Transverse colon (tissue), 4 donors: ENCODE measurements around the gene CUL7. TPM values are rescaled to one million over a fixed set of nuclear protein-coding genes. Genes with fewer than 3 reads are reported as not detected.
"Not testable (repeated sequence)": the region's sequence is repeated elsewhere in the genome, so short reads cannot be mapped to it uniquely, and the experiment has no call there.

ENCODE experiments used
- DNase-seq: peaks from one replicate; pipeline ENCODE4 v3.0.0-alpha.2; 2019
- H3K27ac ChIP-seq, 4 donors: fragments of 200-600 bp; sonication (generic); 2 replicates each; pipeline ENCODE4 v1.5.1; 2016 to 2018; ENCODE audit warnings: inconsistent platforms in 4 of 4
- H3K27me3 ChIP-seq: fragments of 200-600 bp; sonication (generic); 2 replicates; pipeline ENCODE4 v1.5.1; 2017; ENCODE audit warnings: inconsistent platforms
- H3K36me3 ChIP-seq, 4 donors: fragments of 200-600 bp; sonication (generic); 2 replicates each; pipeline ENCODE4 v1.5.1; 2017 to 2019; ENCODE audit warnings: inconsistent platforms in 4 of 4
- H3K4me1 ChIP-seq, 4 donors: fragments of 200-600 bp; sonication (generic); 2 replicates each; pipeline ENCODE4 v1.5.1; 2017 to 2020; ENCODE audit warnings: inconsistent platforms in 4 of 4
- H3K4me3 ChIP-seq, 4 donors: fragments of 200-600 bp; sonication (generic); 1 replicate in 1 of 4; 2 replicates in 3 of 4; pipeline versions ENCODE4 v1.5.1 to v1.6.1; 2017 to 2019; ENCODE audit warnings: inconsistent platforms in 4 of 4
- H3K9me3 ChIP-seq, 2 donors: fragments of 200-600 bp; sonication (generic); 2 replicates each; pipeline ENCODE4 v1.5.1; 2017 to 2019; ENCODE audit warnings: inconsistent platforms in 2 of 2
- EP300 ChIP-seq: sonication (generic); formaldehyde crosslinking; IDR thresholded peaks from one replicate; pipeline ENCODE4 v1.6.1; 2017; ENCODE audit warnings: antibody characterized with exemption, low read depth
- POLR2A ChIP-seq: fragments of 450-650 bp; IDR thresholded peaks from one replicate; pipeline ENCODE4 v1.6.1; 2016; ENCODE audit warnings: antibody characterized with exemption, mild to moderate bottlenecking, moderate library complexity
- POLR2AphosphoS5 ChIP-seq, 3 donors: sonication (generic); formaldehyde crosslinking; IDR thresholded peaks; one replicate each; pipeline ENCODE4 v1.6.1; 2016; ENCODE audit warnings: antibody characterized with exemption in 3 of 3
- WGBS, 2 donors: methylation state at CpG; one replicate each; pipeline ENCODE4 v1.1.5; 2018; ENCODE audit warnings: low coverage in 1 of 2; 5-methylcytosine and 5-hydroxymethylcytosine counted together
- in situ Hi-C, 4 donors: fragments of 200-750 bp; cut with MboI; loops; one replicate each; pipeline versions ENCODE4 v1.15.0 to v1.15.1; 2017; ENCODE audit warnings: low sequenced_read_pairs in 3 of 4, low pct_ligation_motif_present in 1 of 4, low pct_unique_long_range_greater_than_20kb in 1 of 4
- intact Hi-C: fragments of 100-400 bp; cut with DNase I; formaldehyde crosslinking; loops from one replicate; pipeline ENCODE4 v1.15.1; 2023; ENCODE audit warnings: low total_unique reads
- total RNA-seq, 4 donors: library from RNA; depleted of rRNA; stranded (reverse); fragments of >200 nt; gene quantifications; one replicate each; pipeline ENCODE4 v1.1.0, GENCODE V29; 2016
- TF ChIP-seq, protein P1 (sequence below), 5 experiments: fragments of 200-600 bp in 3 of 5; fragments of 450-650 bp in 2 of 5; sonication (generic) in 3 of 5; IDR thresholded peaks; 1 replicate in 2 of 5; 2 replicates in 3 of 5; pipeline ENCODE4 v1.5.1; 2016 to 2017; ENCODE audit warnings: antibody characterized with exemption in 5 of 5, inconsistent platforms in 3 of 5, mild to moderate bottlenecking in 2 of 5, moderate library complexity in 1 of 5

The CUL7 gene
- total RNA-seq, 4 donors from 2014 or later = 13.0 to 29.3 (median 15.7) TPM

GRCh38 chr6:43089467-43089866 lies 35.8 kb upstream of the CUL7 start:
- Histone ChIP-seq H3K27me3 (no peaks in the 10 kb centered on the region), H3K4me1 (peaks cover 0 to 6% (median 2%) of the 10 kb centered on the region in 4 donors), H3K36me3 (no peaks in the 10 kb centered on the region), H3K27ac (peak overlapping the region in 2 of 4 donors; percentile 1 to 18), H3K4me3 (no peak overlapping the region), H3K9me3 (no peaks in the 10 kb centered on the region)
- WGBS, 2 donors = 37 to 42% methylated on average over 2 to 4 of the region's 4 CpGs
- intact Hi-C loops = no loop called here
- in situ Hi-C loops = no loop called here
- TF ChIP-seq POLR2A = no peak
- no peak for TF ChIP-seq EP300
- TF ChIP-seq, protein P1, sequence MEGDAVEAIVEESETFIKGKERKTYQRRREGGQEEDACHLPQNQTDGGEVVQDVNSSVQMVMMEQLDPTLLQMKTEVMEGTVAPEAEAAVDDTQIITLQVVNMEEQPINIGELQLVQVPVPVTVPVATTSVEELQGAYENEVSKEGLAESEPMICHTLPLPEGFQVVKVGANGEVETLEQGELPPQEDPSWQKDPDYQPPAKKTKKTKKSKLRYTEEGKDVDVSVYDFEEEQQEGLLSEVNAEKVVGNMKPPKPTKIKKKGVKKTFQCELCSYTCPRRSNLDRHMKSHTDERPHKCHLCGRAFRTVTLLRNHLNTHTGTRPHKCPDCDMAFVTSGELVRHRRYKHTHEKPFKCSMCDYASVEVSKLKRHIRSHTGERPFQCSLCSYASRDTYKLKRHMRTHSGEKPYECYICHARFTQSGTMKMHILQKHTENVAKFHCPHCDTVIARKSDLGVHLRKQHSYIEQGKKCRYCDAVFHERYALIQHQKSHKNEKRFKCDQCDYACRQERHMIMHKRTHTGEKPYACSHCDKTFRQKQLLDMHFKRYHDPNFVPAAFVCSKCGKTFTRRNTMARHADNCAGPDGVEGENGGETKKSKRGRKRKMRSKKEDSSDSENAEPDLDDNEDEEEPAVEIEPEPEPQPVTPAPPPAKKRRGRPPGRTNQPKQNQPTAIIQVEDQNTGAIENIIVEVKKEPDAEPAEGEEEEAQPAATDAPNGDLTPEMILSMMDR (IDR thresholded peaks at IDR 0.05) = no peak
- no peak for TF ChIP-seq POLR2AphosphoS5 (IDR thresholded peaks at IDR 0.05)
- no peak for DNase-seq

DNA sequence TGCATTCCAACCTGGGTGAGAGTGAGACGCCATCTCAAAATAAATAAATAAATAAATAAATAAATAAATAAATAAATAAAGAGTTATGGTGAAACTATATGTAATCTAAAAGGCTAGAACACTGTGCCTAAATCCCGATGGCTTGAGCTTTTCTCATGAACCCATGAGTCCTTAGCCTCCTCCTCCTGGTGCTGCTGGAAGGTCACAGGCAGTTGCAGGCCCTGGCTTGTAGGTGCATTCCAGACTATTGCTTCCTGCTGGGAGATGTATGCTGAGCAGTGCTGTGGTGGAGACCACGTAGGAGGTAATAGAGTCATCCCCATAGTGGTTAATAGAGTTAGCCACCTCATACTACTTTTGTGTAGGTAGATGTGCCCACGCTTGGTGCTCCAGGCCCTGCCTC lies 35.0 kb upstream of the CUL7 start:
- intact Hi-C loops = no loop called here
- Histone ChIP-seq H3K9me3 (no peaks in the 10 kb centered on the region), H3K4me3 (no peak overlapping the region), H3K27me3 (no peaks in the 10 kb centered on the region), H3K27ac (no peak overlapping the region), H3K4me1 (peaks cover 0 to 5% (median under 1%) of the 10 kb centered on the region in 4 donors), H3K36me3 (no peaks in the 10 kb centered on the region)
- TF ChIP-seq, protein P1 (IDR thresholded peaks at IDR 0.05) = no peak
- TF ChIP-seq POLR2AphosphoS5 (IDR thresholded peaks at IDR 0.05) = no peak
- TF ChIP-seq EP300 = no peak
- TF ChIP-seq POLR2A = no peak
- in situ Hi-C loops = no loop called here
- WGBS, 2 donors = 40 to 85% methylated on average over 1 to 4 of the region's 4 CpGs
- no peak for DNase-seq

DNA sequence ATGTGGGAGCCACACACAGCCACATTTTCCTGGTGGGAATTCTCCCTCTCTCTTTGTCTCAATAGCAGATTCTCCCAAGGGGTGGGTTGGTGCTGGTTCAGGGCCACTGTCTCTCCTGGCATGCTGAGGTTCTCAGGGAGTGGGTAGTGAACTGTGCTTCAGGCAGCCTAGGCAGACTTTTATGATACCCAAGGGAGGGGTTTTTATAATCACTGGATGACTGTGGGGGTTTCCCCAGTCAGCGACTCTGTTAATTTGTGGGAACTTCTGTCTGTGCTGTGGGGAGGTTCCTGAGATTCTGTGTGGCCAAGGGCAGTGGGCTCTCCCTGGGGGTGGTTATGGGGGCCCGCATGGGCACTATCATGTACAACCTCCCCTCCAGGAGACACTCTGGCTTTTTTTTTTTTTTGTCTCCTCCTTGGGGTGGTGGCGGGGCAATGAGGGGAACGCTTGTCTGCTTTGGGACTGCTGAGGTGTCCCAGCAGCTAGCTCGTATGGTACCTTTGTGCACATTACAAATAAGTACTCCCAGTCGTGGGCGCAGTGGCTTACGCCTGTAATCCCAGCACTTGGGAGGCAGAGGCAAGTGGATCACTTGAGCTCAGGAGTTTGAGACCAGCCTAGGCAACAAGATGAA lies 32.5 kb upstream of the CUL7 start:
- intact Hi-C loops = no loop called here
- no peak overlapping the region for H3K27ac ChIP-seq
- H3K9me3 ChIP-seq = no peaks in the 10 kb centered on the region
- H3K36me3 ChIP-seq = no peaks in the 10 kb centered on the region
- H3K4me3 ChIP-seq = no peak overlapping the region
- H3K4me1 ChIP-seq = peaks cover 0 to 5% (median 0%) of the 10 kb centered on the region in 4 donors
- in situ Hi-C loops = no loop called here
- no peaks in the 10 kb centered on the region for H3K27me3 ChIP-seq
- 49% methylated on average over 8 of the region's 8 CpGs; no CpG with 5 or more reads in 1 of the 2 donors for WGBS, 2 donors
- TF ChIP-seq POLR2AphosphoS5 (IDR thresholded peaks at IDR 0.05) (no peak), EP300 (no peak), POLR2A (no peak)
- TF ChIP-seq, protein P1 (IDR thresholded peaks at IDR 0.05) = no peak
- no peak for DNase-seq

- 67 to 79% methylated on average over 1 to 13 of the region's 13 CpGs for WGBS, 2 donors
- Histone ChIP-seq H3K4me3 (no peak overlapping the region), H3K27me3 (no peaks in the 10 kb centered on the region), H3K9me3 (no peaks in the 10 kb centered on the region), H3K27ac (no peak overlapping the region), H3K36me3 (no peaks in the 10 kb centered on the region), H3K4me1 (peaks cover 0 to 5% (median 0%) of the 10 kb centered on the region in 4 donors)
- TF ChIP-seq EP300 (no peak), POLR2AphosphoS5 (IDR thresholded peaks at IDR 0.05) (no peak), POLR2A (no peak)
- TF ChIP-seq, protein P1 (IDR thresholded peaks at IDR 0.05) = no peak
- in situ Hi-C loops = no loop called here
- DNase-seq = no peak
- intact Hi-C loops = no loop called here
These were observed 29.4 kb upstream of the CUL7 start for GRCh38 chr6:43082806-43083655.

DNA sequence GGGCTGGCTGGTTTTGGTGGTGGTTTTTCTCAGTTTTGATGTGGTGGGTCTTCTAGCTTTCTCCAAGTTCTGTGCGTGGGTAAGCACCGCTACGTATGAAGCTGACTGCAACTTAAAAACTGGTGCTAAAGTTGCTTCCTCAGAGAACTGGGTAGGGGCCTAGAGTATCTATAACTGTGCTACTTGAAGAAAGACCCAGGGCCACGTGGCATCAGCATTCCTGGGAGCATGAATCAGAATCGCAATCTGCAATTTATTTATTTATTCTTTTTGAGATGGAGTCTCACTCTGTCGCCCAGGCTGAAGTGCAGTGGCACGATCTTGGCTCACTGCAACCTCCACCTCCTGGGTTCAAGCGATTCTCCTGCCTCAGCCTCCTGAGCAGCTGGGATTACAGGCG lies 28.3 kb upstream of the CUL7 start:
- in situ Hi-C loops, intact Hi-C loops, H3K27ac ChIP-seq, H3K27me3 ChIP-seq, H3K9me3 ChIP-seq, H3K36me3 ChIP-seq, H3K4me3 ChIP-seq, DNase-seq, H3K4me1 ChIP-seq: not testable (repeated sequence)
- 87 to 89% methylated on average over 5 to 9 of the region's 9 CpGs for WGBS, 2 donors
